ENCODE measurements around the gene ARFRP1. TPM values are rescaled to one million over a fixed set of nuclear protein-coding genes. Genes with fewer than 3 reads are reported as not detected.

Gene ARFRP1
- total and polyA plus RNA-seq, 2 of the 13 experiments (the other 11 are each of a cell fraction or from before 2014, with no cell fraction given): 32.0 to 51.1 TPM

DNA sequence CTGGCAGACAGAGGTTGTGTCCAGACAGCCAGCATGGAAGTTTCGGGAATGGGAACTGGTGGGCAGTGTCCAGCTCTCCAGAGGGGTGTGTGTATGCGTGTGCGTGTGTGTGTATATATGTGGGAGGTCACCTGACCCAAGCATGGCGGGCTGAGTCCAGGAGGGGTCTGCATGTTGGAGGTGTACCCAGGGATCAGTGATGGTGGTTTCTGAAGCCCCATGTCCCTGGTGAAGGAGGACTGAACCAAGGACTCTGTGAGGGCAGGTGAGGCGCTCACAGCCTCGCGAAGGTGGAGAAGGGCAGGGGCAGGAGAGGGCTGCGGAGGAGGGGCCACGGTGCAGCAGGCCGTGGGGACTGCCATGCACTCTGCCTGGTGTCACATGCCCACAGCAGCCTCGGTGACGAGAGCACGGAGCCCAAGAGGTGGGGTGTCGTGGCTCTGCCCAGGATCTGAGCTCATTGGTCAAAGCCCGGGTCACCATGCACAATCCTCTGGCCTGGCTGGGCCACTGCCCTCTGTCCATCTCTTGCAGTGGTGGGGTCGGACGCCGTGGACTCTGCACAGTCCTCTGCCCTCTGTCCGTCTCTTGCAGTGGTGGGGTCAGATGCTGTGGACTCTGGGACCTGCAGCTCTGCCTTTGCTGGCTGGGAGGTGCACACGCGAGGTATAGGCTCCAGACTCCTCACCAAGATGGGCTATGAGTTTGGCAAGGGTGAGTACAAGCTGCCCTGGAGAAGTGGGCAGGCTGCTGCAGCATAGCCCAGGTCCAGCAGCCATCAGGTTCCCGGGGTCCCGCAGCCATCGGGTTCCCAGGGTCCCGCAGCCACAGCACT is 26.6 kb upstream of the ARFRP1 start:
- FAIRE-seq: peak; percentile 8
- Histone ChIP-seq H3K9ac (ENCODE audit: insufficient read depth, low read depth, low read length) (no peak overlapping the region), H3K4me2 (ENCODE audit: low read depth, low read length) (peak overlapping the region; percentile 48; the same call in 1 of the 2 replicates), H3K4me3 (replicated peaks in 1 of 3; ENCODE audit: insufficient read depth in 1 of 3, low read depth in 2 of 3, low read length in 3 of 3) (peak overlapping the region in 1 of 3 experiments; percentile 32; a peak in 1 of 6 replicates), H3K27me3 (ENCODE audit: control insufficient read depth in 1 of 2, insufficient read depth in 2 of 2, low read length in 2 of 2) (no peaks in the 10 kb centered on the region), H2AFZ (ENCODE audit: low read length) (no peak overlapping the region), H3K4me1 (ENCODE audit: insufficient read depth, low read length) (peaks cover 40% of the 10 kb centered on the region), H3K36me3 (replicated peaks in 1 of 2; ENCODE audit: control insufficient read depth in 1 of 2, insufficient read depth in 2 of 2, low read length in 2 of 2) (peaks cover 30 to 46% of the 10 kb centered on the region in 2 experiments), H4K20me1 (ENCODE audit: insufficient read depth, low read length) (no peaks in the 10 kb centered on the region), H3K27ac (ENCODE audit: extremely low read length, insufficient read depth, low read length) (peak overlapping the region; percentile 93), H3K9me3 (ENCODE audit: low read length) (no peaks in the 10 kb centered on the region), H3K79me2 (ENCODE audit: insufficient read depth, low read length) (peaks cover 33% of the 10 kb centered on the region)
- POLR2A ChIA-PET: interaction anchor here (2.7 to 7.3 kb wide), 3 partner anchors 10 to 130 kb away, joined by 9 to 190 read pairs (median 56); partner anchors contain the start of genes ARFRP1, TPD52L2 and ZGPAT
- no peak for DNase-seq (ENCODE audit: low spot score)
- WGBS (ENCODE audit: low lambda C conversion rate): 70% methylated on average over 24 of the region's 25 CpGs
- in situ Hi-C loops (cut with HindIII; ENCODE audit: extremely low pct_ligation_motif_present, low pct_unique_long_range_greater_than_20kb) (no loop called here), intact Hi-C loops (cut with micrococcal nuclease; ENCODE audit: unreplicated experiment) (no loop called here)
- CTCF ChIA-PET (ENCODE audit: low intra/inter-chr PET ratio, low total read pairs): no interaction called here
- ATAC-seq: no peak; the same call in 2 of the 3 replicates
- no TSS peak for BruUV-seq (replicated peaks)
- TF ChIP-seq ZNF282 (IDR thresholded peaks at IDR 0.05; ENCODE audit: partially characterized antibody) (no peak), LCORL (IDR thresholded peaks at IDR 0.05) (no peak), LCORL (CRISPR knock-in tag; IDR thresholded peaks at IDR 0.05) (peak; percentile 57; the same call in 1 of the 2 replicates), SMC3 (IDR thresholded peaks at IDR 0.05; ENCODE audit: low read length) (no peak), ZNF138 (CRISPR knock-in tag; IDR thresholded peaks at IDR 0.05; ENCODE audit: low read depth) (no peak), ZBTB7B (CRISPR knock-in tag; IDR thresholded peaks at IDR 0.05) (peak; percentile 42; the same call in 1 of the 2 replicates), ZNF713 (CRISPR knock-in tag; IDR thresholded peaks at IDR 0.05) (no peak), GTF3A (CRISPR knock-in tag; conservative IDR thresholded peaks at IDR 0.05) (no peak), SIN3B (IDR thresholded peaks at IDR 0.05; ENCODE audit: low read length) (no peak), ZNF547 (CRISPR knock-in tag; IDR thresholded peaks at IDR 0.05) (0 out of 2 replicates have a peak, but pooled peaks have one; percentile 30), ZNF225 (CRISPR knock-in tag; IDR thresholded peaks at IDR 0.05) (no peak), ZFY (CRISPR knock-in tag; IDR thresholded peaks at IDR 0.05) (peak; percentile 2; the same call in 1 of the 2 replicates), TARDBP (CRISPR knock-in tag; IDR thresholded peaks at IDR 0.05) (0 out of 2 replicates have a peak, but pooled peaks have one; percentile 20), KLF11 (CRISPR knock-in tag; IDR thresholded peaks at IDR 0.05) (no peak), NR2F6 (IDR thresholded peaks at IDR 0.05) (peak; percentile 81), NR2F6 (CRISPR knock-in tag; IDR thresholded peaks at IDR 0.05) (peak; percentile 50; the same call in 1 of the 2 replicates), ZSCAN25 (CRISPR knock-in tag; IDR thresholded peaks at IDR 0.05) (peak; percentile 90), MXI1 (IDR thresholded peaks at IDR 0.05; ENCODE audit: borderline replicate concordance, low read depth, low read length) (peak; percentile 29; the same call in 1 of the 3 replicates), ZNF552 (CRISPR knock-in tag; IDR thresholded peaks at IDR 0.05; ENCODE audit: borderline replicate concordance) (0 out of 2 replicates have a peak, but pooled peaks have one; percentile 51), ISL2 (CRISPR knock-in tag; IDR thresholded peaks at IDR 0.05) (no peak), ZNF34 (CRISPR knock-in tag; IDR thresholded peaks at IDR 0.05; ENCODE audit: borderline replicate concordance) (no peak)
- TF ChIP-seq, protein P1, sequence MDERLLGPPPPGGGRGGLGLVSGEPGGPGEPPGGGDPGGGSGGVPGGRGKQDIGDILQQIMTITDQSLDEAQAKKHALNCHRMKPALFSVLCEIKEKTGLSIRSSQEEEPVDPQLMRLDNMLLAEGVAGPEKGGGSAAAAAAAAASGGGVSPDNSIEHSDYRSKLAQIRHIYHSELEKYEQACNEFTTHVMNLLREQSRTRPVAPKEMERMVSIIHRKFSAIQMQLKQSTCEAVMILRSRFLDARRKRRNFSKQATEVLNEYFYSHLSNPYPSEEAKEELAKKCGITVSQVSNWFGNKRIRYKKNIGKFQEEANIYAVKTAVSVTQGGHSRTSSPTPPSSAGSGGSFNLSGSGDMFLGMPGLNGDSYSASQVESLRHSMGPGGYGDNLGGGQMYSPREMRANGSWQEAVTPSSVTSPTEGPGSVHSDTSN (CRISPR knock-in tag; IDR thresholded peaks at IDR 0.05): peak; percentile 35; the same call in 1 of the 2 replicates
- TF ChIP-seq, protein P2, sequence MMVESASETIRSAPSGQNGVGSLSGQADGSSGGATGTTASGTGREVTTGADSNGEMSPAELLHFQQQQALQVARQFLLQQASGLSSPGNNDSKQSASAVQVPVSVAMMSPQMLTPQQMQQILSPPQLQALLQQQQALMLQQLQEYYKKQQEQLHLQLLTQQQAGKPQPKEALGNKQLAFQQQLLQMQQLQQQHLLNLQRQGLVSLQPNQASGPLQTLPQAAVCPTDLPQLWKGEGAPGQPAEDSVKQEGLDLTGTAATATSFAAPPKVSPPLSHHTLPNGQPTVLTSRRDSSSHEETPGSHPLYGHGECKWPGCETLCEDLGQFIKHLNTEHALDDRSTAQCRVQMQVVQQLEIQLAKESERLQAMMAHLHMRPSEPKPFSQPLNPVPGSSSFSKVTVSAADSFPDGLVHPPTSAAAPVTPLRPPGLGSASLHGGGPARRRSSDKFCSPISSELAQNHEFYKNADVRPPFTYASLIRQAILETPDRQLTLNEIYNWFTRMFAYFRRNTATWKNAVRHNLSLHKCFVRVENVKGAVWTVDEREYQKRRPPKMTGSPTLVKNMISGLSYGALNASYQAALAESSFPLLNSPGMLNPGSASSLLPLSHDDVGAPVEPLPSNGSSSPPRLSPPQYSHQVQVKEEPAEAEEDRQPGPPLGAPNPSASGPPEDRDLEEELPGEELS (CRISPR knock-in tag; IDR thresholded peaks at IDR 0.05): no peak
